Endothelial cell of umbilical vein (primary cell): Measurements from ENCODE around the gene UNKL. TPM values are rescaled to one million over a fixed set of nuclear protein-coding genes. Genes with fewer than 3 reads are reported as not detected.

Experiments used
- BruUV-seq: library from RNA; stranded (reverse); fragments of 400-500 nt; replicated peaks from 2 replicates; lab custom pipeline; 2021; lab: Mats Ljungman, UMichigan
- CTCF ChIA-PET: fragments of 300-600, 350-600 bp; sonication (Branson Sonifier 250); formaldehyde crosslinking; loops from one replicate; lab custom pipeline; 2021; ENCODE audit warnings: antibody characterized with exemption, inconsistent platforms; lab: Charles Lee
- POLR2A ChIA-PET: fragments of 300-600, 350-600 bp; sonication (Branson Sonifier 250); formaldehyde crosslinking; loops from one replicate; lab custom pipeline; 2021; ENCODE audit warnings: antibody characterized with exemption, inconsistent platforms; lab: Charles Lee
- DNase-seq: peaks from one replicate; pipeline ENCODE4 v3.0.0-alpha.2; 2011; ENCODE audit warnings: low read depth, low spot score
- FAIRE-seq: peaks from 2 replicates; lab custom pipeline; 2011; peaks lifted over from hg19 to GRCh38; lab: Jason Lieb, UNC
- H2AFZ ChIP-seq: 2 replicates; pipeline ENCODE4 v1.6.0; 2012; ENCODE audit warnings: low read depth, low read length, control low read depth, inconsistent platforms
- H3K27ac ChIP-seq: 2 replicates; pipeline ENCODE4 v1.5.1; 2011; ENCODE audit warnings: low read depth, mild to moderate bottlenecking, control low read depth, low read length, moderate library complexity; ENCODE audit not compliant: insufficient read depth
- H3K27me3 ChIP-seq, 2 experiments: 2 replicates each; pipeline versions ENCODE4 v1.6.0 to v1.6.1; 2011; ENCODE audit warnings: low read length in 2 of 2, mixed read lengths in 1 of 2; ENCODE audit not compliant: control insufficient read depth in 2 of 2, insufficient read depth in 2 of 2
- H3K36me3 ChIP-seq, 2 experiments: 2 replicates in 1 of 2; 3 replicates in 1 of 2; pipeline ENCODE4 v1.5.1; 2011; ENCODE audit warnings: low read length in 2 of 2, mild to moderate bottlenecking in 1 of 2, moderate library complexity in 1 of 2; ENCODE audit not compliant: control insufficient read depth in 2 of 2, insufficient read depth in 2 of 2; ENCODE audit errors: extremely low read depth in 1 of 2
- H3K4me1 ChIP-seq: 3 replicates; pipeline ENCODE4 v1.5.1; 2011; ENCODE audit warnings: mild to moderate bottlenecking, low read length; ENCODE audit not compliant: control insufficient read depth, insufficient read depth; ENCODE audit errors: extremely low read depth
- H3K4me2 ChIP-seq: 2 replicates; pipeline ENCODE4 v1.6.1; 2011; ENCODE audit warnings: low read length, control low read depth, mixed read lengths; ENCODE audit not compliant: insufficient read depth
- H3K4me3 ChIP-seq, 3 experiments: fragments of 200-600 bp in 1 of 3; sonication (generic), shearing (Covaris generic) in 1 of 3; replicated peaks in 1 of 3; 2 replicates each; pipeline ENCODE4 v1.5.1; 2011 to 2016; ENCODE audit warnings: control low read depth in 3 of 3, low read length in 3 of 3, mild to moderate bottlenecking in 2 of 3, inconsistent platforms in 1 of 3, low read depth in 1 of 3, moderate library complexity in 1 of 3; ENCODE audit not compliant: insufficient read depth in 1 of 3
- H3K79me2 ChIP-seq: 2 replicates; pipeline ENCODE4 v1.6.0; 2012; ENCODE audit warnings: low read length, inconsistent platforms; ENCODE audit not compliant: control insufficient read depth, insufficient read depth
- H3K9ac ChIP-seq: replicated peaks from 2 replicates; pipeline ENCODE3; 2011; ENCODE audit warnings: low read length, control low read depth; ENCODE audit not compliant: insufficient read depth; ENCODE audit errors: extremely low read depth
- H3K9me1 ChIP-seq: replicated peaks from 3 replicates; pipeline ENCODE4 v1.6.0; 2011; ENCODE audit warnings: mild to moderate bottlenecking, low read length; ENCODE audit not compliant: control insufficient read depth, insufficient read depth; ENCODE audit errors: extremely low read depth
- H3K9me3 ChIP-seq: replicated peaks from 2 replicates; pipeline ENCODE4 v1.5.1; 2012; ENCODE audit warnings: low read length, inconsistent platforms; ENCODE audit not compliant: control insufficient read depth, insufficient read depth
- H4K20me1 ChIP-seq: replicated peaks from 2 replicates; pipeline ENCODE3; 2011; ENCODE audit warnings: mild to moderate bottlenecking, low read length; ENCODE audit not compliant: control insufficient read depth, insufficient read depth; ENCODE audit errors: extremely low read depth
- CTCF ChIP-seq, 2 donors: IDR thresholded peaks; 1 replicate in 1 of 2; 2 replicates in 1 of 2; pipeline ENCODE4 v1.5.1; 2011; ENCODE audit warnings: low read length in 2 of 2, mild to moderate bottlenecking in 2 of 2, moderate library complexity in 2 of 2, control low read depth in 1 of 2, inconsistent platforms in 1 of 2, low read depth in 1 of 2; ENCODE audit not compliant: insufficient read depth in 1 of 2; ENCODE audit errors: extremely low read depth in 1 of 2
- EZH2 ChIP-seq: IDR thresholded peaks from 2 replicates; pipeline ENCODE4 v1.6.1; 2012; ENCODE audit warnings: borderline replicate concordance, low read depth, mild to moderate bottlenecking, moderate library complexity, low read length, inconsistent platforms; ENCODE audit not compliant: severe bottlenecking
- FOS ChIP-seq: IDR thresholded peaks from 2 replicates; pipeline ENCODE4 v1.6.1; 2011; ENCODE audit warnings: mild to moderate bottlenecking, low read length, moderate library complexity, borderline replicate concordance; ENCODE audit not compliant: insufficient read depth
- GATA2 ChIP-seq: IDR thresholded peaks from 2 replicates; pipeline ENCODE4 v1.7.0; 2011; ENCODE audit warnings: low read depth, mild to moderate bottlenecking, moderate library complexity, mixed read lengths, low read length; ENCODE audit not compliant: insufficient read length, insufficient read depth
- JUN ChIP-seq: IDR thresholded peaks from 2 replicates; pipeline ENCODE4 v1.6.1; 2011; ENCODE audit warnings: borderline replicate concordance, low read depth; ENCODE audit not compliant: insufficient read length, insufficient read depth
- MAX ChIP-seq: IDR thresholded peaks from 2 replicates; pipeline ENCODE4 v1.6.1; 2011; ENCODE audit not compliant: insufficient read depth, insufficient read length
- MYC ChIP-seq: IDR thresholded peaks from one replicate; pipeline ENCODE4 v1.6.1; 2011; ENCODE audit warnings: mild to moderate bottlenecking, low read depth, low read length
- POLR2A ChIP-seq: IDR thresholded peaks from 2 replicates; pipeline ENCODE4 v1.6.1; 2012; ENCODE audit warnings: low read depth, mild to moderate bottlenecking, control low read depth, low read length
- POLR2AphosphoS5 ChIP-seq: IDR thresholded peaks from 2 replicates; pipeline ENCODE4 v1.6.1; 2012; ENCODE audit warnings: low read depth, mild to moderate bottlenecking, control low read depth, low read length, moderate library complexity; ENCODE audit not compliant: insufficient read depth
- dilution Hi-C: fragments of 300-500 bp; cut with MboI; formaldehyde crosslinking; loops from one replicate; pipeline ENCODE4 v1.15.0; 2019; ENCODE audit warnings: low sequenced_read_pairs; ENCODE audit not compliant: extremely low pct_ligation_motif_present
- intact Hi-C: fragments of 100-400 bp; cut with micrococcal nuclease; formaldehyde crosslinking; loops from one replicate; pipeline ENCODE4 v1.10.0; 2022
- polyA plus RNA-seq, 4 experiments: library from polyadenylated mRNA; depleted of rRNA in 3 of 4; stranded (reverse) in 3 of 4; unstranded in 1 of 4; fragments of >200 nt; gene quantifications; 2 replicates each; pipeline versions ENCODE4 v1.2.1 to v1.2.3, GENCODE V29; 2011 to 2012; ENCODE audit warnings: missing spikeins in 1 of 4
- total RNA-seq: library from RNA; stranded (reverse); gene quantifications from 2 replicates; pipeline ENCODE4 v1.2.3, GENCODE V29; 2021

The UNKL gene
- total and polyA plus RNA-seq, 2 donors (not counting 3 experiments of a cell fraction or from before 2014, with no cell fraction given): 17.1 to 32.8 TPM

GRCh38 chr16:1429012-1429411, 14.5 kb upstream of the UNKL start:
- intact Hi-C loops: loop anchor here (10.0 kb wide), 1 partner anchor 276 kb away; the partner anchor contains the start of gene MAPK8IP3
- dilution Hi-C loops: no loop called here
- Histone ChIP-seq H3K9me1 (no peaks in the 10 kb centered on the region), H3K27me3 (no peaks in the 10 kb centered on the region), H3K4me1 (no peaks in the 10 kb centered on the region), H3K4me3 (no peak overlapping the region), H3K36me3 (no peaks in the 10 kb centered on the region), H3K27ac (no peak overlapping the region), H3K9me3 (no peaks in the 10 kb centered on the region), H3K79me2 (no peaks in the 10 kb centered on the region), H3K4me2 (no peak overlapping the region), H2AFZ (peak overlapping the region; percentile 57), H4K20me1 (no peaks in the 10 kb centered on the region), H3K9ac (no peak overlapping the region)
- DNase-seq (no peak), FAIRE-seq (no peak)
- no TSS peak for BruUV-seq
- ChIA-PET CTCF (interaction anchor here (0.8 to 1.7 kb wide), 4 partner anchors 8 to 321 kb away, joined by 3 to 8 read pairs (median 5); partner anchors contain the start of gene UQCC4), POLR2A (interaction anchor here (0.7 kb wide), 1 partner anchor 343 kb away, joined by 4 read pairs; no protein-coding TSS in a partner anchor)
- no peak for TF ChIP-seq GATA2
- TF ChIP-seq MYC: no peak
- TF ChIP-seq EZH2: no peak
- TF ChIP-seq FOS: no peak
- TF ChIP-seq POLR2AphosphoS5: no peak
- no peak for TF ChIP-seq POLR2A
- no peak for TF ChIP-seq CTCF (IDR thresholded peaks at IDR 0.05; ENCODE audit: extremely low read depth in 1 of 2, insufficient read depth in 1 of 2, low read depth in 1 of 2, low read length in 2 of 2)
- TF ChIP-seq MAX: no peak
- TF ChIP-seq JUN: no peak
